Stimulated activated CD4-positive, alpha-beta T cell treated with anti-CD3 and anti-CD28 coated beads, Interleukin-2, amount 100 ng/mL, for 4 hours (primary cell): ENCODE results near the gene CCL22.
"Not testable (repeated sequence)": the region's sequence is repeated elsewhere in the genome, so short reads cannot be mapped to it uniquely, and the experiment has no call there.

Experiments
- DNase-seq: peaks from one replicate; pipeline ENCODE4 v3.0.0-alpha.2; 2020; ENCODE audit warnings: low read depth

The CCL22 gene

DNA sequence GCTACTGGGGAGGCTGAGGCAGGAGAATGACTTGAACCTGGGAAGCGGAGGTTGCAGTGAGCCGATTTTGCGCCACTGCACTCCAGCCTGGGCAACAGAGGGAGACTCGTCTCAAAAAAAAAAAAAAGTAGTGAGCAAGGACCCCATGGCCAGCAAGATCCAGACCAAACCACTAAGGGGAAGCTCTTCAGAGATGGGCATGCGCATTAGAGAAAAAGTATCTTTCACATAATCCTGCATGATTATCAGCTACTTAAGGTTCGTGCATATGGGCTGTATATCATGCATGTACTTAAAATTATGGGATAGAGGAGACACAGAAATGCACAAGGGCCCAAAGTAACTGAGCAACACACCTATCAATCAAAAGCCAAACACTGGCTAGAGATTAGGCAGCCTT lies 10.7 kb upstream of the CCL22 start:
- DNase-seq: no peak

GRCh38 chr16:57348327-57348726 lies 10.3 kb upstream of the CCL22 start:
- DNase-seq: no peak

DNA sequence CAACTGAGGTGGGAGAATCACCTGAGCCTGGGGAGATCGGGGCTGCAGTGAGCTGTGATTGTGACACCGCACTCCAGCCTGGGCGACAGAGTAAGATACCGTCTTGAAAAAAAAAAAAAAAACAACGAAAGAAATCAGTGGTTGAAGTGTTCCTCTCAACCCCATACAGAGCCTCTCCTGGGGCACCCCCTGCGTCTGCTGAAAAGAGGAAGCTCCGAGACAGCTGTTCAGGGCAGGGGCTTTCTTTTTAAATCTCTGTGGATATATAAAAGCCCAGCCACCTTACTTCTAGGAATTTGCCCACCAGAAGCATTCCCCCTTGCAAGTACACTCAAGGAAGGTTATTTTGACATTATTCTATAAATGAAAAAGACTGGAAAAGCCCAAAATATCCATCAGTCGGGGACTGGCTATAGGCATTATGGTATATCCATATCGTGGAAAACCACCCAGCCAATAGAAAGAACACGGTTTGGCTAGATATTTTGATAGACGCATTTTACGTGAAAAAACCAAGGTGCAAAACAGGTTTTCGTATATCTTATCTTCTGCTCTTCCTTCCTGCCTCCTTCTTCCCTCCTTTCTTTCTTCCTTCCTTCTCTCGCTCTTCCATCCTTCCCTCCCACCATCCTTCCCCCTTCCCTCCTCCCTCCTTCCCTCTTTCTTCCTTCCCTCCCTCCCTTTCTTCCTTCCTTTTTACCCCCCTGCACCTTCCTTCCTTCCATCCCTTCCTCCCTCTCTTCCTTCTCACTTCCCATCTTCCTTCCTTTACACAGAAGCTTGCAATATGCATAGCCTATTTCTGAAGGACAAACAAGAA lies 9.2 kb upstream of the CCL22 start:
- DNase-seq: no peak

- DNase-seq: no peak
These were observed 5.9 kb upstream of the CCL22 start for GRCh38 chr16:57352636-57353047.

DNA sequence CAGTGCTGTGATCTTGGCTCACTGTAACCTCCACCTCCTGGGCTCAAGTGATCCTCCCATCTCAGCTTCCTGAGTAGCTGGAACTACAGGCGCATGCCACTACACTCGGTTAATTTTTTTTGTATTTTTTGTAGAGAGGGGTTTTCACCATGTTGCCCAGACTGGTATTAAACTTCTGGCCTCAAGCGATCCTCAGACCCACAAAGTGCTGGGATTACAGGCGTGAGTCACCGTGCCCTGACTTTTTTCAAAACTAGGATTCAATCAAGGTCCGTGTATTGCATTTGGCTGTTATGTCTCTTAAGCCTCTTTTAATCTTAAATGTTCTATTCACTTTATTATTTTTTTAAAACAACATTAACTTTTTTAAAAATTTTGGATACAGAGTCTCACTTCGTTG lies 4.3 kb upstream of the CCL22 start:
- no peak for DNase-seq

- no peak for DNase-seq
These were observed 2.6 kb upstream of the CCL22 start for GRCh38 chr16:57355898-57356414.

- DNase-seq: no peak
These were observed 2.0 kb upstream of the CCL22 start for GRCh38 chr16:57356547-57356946.

DNA sequence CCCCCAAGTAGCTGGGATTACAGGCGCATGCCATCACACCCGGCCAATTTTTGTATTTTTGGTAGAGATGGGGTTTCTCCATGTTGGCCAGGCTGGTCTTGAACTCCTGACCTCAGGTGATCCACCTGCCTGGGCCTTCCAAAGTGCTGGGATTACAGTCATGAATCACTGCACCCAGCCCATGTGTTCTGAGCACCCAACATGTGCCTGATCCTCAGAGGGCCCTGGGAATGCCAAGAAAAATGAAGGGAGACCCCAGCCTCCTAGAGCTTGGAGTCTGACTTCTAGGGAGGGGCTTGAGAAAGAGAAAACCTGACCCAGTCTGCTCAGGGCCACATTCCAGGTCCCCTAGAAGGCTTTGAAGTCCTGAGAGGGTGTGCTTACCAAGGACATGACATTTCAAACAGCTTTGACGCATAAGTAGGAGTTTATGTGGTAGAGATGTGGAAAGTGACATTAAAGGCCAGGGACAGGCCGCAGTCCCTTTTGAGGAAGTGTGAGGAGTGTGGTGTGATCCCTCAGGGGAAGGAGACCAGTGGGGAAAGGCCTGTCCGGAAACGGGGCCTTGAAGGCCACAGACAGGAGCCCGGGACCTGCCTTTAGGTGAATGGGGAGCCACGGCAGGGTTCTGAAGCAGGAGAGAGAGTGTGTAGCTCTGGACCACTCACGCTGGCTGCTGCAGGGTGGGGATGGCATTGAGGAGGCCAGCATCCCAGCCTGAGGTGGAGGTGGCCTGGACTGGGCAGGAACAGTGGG lies 1.1 kb upstream of the CCL22 start:
- DNase-seq: no peak

DNA sequence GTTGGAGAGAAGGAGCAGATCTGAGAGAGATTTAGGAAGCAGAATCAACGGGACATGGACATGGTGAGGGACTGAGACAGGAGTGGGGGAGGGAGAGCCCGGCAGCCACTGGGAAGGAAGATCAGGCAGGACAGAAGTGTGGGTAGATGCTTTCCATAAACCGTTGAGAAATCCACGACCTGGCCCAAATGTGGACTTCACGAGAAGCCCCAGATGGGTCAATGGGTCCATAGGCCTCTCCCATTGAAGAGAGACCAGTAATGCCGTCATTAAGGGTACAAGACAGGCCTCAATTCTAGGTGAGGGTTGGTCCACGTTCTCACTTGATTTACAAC lies 530 bp upstream of the CCL22 start:
- no peak for DNase-seq

DNA sequence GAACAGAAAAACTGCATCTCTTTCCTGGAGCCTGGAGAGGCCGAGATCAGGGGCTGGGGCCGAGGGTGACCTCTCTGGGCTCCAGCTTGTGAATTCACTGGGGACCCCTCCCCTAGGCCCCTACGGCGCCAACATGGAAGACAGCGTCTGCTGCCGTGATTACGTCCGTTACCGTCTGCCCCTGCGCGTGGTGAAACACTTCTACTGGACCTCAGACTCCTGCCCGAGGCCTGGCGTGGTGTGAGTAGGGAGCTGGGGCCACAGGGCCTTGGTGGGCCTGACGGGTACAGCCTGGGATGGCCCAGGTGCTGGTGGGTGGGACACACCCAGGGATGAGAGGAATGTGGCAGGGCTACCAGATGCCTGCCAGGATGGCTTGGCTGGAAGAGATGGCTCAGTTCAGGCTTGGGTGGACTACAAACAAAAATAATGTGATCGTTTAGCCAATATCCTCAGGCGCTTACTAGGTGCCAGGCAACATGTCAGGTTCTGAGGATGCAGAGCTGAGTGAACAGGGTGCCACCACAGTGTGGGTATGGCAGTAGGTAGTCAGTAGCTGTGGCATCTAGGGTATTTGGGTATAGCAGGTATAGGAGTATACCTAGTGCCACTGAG lies 1.8 kb downstream of the CCL22 start:
- no peak for DNase-seq

GRCh38 chr16:57361404-57361803 lies 2.8 kb downstream of the CCL22 start:
- DNase-seq: no peak

DNA sequence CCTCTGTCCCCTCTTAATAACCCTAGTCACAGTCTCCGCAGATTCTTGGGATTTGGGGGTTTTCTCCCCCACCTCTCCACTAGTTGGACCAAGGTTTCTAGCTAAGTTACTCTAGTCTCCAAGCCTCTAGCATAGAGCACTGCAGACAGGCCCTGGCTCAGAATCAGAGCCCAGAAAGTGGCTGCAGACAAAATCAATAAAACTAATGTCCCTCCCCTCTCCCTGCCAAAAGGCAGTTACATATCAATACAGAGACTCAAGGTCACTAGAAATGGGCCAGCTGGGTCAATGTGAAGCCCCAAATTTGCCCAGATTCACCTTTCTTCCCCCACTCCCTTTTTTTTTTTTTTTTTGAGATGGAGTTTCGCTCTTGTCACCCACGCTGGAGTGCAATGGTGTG lies 5.6 kb downstream of the CCL22 start:
- no peak for DNase-seq

- DNase-seq: no peak
These were observed 8.0 kb downstream of the CCL22 start for GRCh38 chr16:57366544-57367040.

DNA sequence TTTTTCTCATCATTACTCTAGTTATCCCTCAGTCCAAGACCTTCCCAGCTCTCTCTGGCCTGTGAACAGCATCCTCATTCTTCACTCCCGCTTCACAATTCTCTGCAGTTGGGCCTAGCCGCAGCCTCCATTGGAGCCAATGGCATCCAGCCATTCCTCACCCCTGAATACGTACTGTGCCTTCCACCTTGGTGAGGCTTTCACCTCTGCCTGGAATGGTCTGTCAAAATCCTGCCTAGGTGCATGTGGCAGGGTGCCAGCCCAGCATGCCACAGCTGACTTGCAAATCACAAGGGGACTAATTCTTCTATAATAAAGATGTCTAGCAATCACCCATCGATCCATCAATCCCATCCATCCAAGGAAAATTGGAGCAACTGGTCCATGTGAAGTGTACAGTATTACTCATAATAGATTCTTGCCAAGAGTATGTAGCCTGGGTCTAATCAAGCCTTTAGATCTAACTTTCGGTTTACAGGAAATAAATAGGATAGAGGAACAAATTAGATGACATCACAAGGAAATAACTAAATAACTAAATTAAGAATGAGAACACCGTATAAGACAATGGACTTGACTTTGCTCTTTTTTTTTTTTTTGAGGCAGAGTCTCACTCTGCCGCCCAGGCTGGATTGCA lies 8.7 kb downstream of the CCL22 start:
- DNase-seq: no peak

GRCh38 chr16:57371494-57372371 lies 13.2 kb downstream of the CCL22 start:
- DNase-seq: no peak

- DNase-seq: no peak
These were observed 14.0 kb downstream of the CCL22 start, which contains the start of gene CX3CL1 for GRCh38 chr16:57372372-57373116. TSS of gene CX3CL1 (plus strand) at chr16:57372490. CDS start at chr16:57372569, 79 bp downstream.

DNA sequence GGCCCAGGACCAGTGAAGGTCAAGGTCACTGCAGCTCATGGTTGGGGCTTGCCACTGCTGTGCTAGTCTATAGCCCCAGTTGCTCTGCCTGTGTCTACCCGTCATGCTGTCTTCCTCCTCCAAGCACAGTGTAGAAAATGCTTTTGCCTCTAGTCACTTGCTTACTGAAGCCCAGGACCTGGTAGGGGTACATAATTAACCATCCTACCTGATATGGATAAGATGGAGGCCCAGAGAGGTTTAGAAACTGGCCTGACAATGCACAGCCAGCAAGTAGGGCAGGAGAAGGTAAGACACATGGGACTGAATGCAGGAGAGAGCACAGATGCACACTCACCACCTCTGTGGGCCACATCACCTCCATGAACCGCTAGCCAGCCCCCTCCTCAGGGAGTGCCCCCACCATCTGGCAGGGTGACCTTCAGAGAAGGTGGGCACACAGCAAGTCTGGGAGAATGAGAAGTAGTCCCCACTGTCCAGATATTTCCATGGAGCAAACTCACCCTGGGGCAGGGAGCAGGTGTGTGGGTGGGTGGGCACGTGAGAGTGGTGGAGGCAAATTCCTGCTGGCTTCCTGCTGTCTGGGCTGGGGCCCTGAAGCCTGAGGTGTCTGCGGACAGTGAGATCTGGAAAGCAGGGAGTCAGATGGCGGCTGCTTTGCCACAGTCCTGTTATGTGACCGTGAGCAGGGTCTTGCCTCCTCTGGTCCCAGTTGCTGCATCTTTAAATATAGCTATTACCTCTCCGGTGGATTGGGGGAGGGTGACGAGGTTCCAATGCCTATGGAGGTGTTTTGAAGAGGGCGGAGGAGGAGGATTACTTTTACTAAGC lies 14.7 kb downstream of the CCL22 start:
- no peak for DNase-seq

GRCh38 chr16:57374067-57374534 lies 15.5 kb downstream of the CCL22 start:
- no peak for DNase-seq

DNA sequence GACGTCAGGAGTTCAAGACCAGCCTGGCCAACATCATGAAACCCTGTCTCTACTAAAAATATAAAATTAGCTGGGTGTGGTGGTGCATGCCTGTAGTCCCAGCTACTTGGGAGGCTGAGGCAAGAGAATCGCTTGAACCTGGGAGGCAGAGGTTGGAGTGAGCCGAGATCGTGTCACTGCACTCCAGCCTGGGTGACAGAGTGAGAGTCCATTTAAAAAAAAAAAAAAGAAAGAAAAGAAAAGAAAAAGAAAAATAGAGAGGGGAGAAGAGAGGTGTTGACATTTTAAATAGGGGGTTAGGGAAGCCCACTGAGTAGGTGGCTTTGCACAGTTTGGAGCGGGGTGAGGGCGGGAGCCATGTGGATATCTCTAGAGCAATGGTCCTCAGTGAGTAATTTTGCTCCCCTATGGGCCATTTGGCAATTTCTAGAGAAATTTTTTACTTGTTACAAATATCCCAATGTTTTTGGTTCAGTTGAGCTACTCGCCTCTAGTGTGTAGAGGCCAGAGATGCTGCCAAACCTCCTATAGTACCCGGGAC lies 16.4 kb downstream of the CCL22 start:
- not testable (repeated sequence) for DNase-seq
